ENCODE data around the gene TXNIP.

Gene TXNIP

DNA sequence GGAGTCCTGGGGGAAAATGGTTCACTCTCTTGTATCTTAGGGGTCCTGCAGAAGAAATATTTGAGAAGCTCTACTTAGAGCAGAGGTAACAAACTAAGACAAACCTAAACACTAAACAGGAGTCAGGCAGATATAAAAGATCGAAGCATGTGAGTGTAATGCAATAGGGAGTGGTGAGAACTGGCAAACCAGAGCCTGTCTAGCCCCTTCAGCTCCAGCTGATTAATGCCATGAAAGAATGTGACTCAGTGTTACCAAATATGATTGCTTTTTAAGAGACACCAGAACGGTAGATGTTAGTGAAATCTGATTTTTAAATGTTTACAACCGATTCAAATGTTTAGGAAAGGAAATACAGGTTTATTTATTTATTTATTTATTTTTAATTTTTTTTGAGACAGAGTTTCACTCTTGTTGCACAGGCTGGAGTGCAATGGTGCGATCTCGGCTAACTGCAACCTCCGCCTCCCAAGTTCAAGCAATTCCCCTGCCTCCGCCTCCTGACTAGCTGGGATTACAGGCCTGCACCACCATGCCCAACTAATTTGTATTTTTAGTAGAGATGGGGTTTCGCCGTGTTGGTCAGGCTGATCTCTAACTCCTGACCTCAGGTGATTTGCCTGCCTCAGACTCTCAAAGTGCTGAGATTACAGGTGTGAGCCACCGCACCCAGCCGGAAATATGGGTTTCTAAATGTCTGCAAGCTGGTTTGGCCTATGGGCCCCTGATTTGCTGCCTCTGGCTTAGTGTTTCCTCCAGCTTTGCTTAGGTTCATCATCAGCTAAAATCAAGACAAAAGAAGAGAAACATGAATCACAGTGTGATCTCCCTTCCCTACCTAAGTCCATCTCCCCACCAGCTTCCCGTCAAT, 12.2 kb downstream of the TXNIP start:
- DNase-seq, result no peak

DNA sequence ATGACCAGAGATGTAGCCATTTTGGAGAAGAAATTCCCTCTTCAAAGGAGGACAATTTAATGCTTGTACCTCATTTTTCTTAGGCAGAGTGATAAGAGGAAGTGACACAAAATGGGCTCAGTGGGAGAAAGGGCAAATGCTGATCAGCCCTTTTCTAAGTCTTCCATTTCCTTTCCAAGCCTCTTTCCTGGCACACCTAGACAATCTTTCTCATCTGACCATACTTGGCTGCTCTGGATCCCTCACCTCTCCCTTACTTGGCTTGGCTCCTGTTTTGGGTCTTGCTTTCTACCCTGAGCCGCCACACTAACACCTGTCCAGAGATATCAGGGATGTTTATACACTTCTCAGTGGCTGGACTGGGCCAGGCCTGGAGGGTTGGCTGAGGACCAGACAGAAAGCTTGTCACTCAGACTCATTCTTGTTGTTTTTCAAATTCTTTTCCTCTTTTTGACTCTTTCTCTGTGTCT, 13.1 kb downstream of the TXNIP start:
- DNase-seq, result no peak

DNA sequence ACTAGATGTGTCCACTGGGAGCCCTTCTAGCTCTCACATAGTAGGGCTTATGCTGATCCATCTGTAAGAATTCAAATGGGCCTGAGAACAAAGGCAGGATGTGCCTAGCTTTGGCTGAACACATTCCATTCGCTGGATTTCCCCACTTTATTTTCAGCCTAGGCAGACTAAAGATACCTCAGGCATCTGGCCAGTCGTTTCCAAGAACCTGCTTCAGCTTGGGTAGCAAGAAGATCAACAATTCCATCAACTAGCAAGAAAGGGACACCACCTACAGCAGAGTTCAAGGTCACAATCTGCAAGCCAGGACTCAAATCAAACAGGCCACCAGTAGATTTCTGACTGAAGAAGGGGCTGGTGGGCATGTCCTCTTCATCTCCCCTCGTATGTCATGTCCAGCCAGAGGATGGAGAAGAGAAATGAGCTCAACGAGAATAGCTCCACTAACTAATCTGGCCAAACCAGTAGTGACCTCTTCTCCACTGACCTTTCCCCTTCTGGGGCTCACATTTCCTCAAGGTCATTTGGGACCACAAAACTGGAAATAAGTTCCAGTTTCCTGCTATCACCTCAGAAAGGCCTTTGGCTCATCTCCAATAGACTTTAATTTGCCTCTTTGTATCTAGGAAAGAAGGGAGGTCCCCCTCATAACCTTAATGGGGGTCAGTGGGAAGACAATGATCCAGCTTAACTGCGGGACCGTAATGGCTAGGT, 14.2 kb downstream of the TXNIP start:
- no peak for DNase-seq

GRCh38 chr1:145980457-145980994, 15.9 kb downstream of the TXNIP start:
- DNase-seq, result no peak

GRCh38 chr1:145979746-145980456, 16.5 kb downstream of the TXNIP start:
- no peak for DNase-seq

DNA sequence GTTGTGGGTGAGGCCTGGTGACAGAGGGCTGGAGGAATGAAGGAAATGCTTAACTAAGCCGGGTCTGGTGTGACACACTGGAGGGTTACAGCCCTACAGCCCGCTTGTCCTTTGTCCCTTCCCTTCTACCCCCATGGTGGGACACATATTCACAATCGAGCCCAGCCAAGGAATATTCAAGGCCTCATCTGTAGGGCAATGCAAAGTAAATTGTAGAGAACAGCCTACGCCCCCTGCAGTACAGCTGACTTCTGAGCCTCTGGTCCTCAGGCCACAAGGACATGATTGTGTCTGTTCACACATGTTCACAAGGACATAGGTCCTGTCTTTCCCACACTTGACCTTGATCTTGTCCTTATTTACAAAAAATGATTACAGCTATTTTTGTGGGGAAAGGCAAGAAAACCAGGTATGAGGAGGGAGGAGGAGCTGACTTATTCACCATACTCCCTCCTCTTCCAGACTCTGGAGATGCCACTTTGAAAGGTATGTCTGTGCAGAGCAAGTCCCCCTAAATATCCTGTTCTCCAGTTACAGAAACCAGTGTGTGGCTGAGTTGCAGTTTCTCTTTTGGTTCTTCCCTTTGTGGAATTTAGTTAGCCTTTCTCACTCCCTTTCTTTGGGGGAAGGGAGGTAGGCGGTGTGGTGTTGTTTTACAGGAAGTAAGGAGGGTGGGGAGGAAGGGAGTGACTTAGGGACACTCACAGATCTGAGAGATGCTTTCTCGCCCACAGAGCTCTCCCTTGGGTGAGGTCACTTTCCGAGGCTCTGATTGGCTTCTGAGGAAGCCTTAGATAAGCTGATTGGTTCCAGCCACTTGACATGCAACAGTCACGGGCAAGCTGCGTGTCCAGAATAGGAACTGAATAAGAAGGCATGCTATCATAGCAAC, 17.3 kb downstream of the TXNIP start:
- DNase-seq, result peak; percentile 97

DNA sequence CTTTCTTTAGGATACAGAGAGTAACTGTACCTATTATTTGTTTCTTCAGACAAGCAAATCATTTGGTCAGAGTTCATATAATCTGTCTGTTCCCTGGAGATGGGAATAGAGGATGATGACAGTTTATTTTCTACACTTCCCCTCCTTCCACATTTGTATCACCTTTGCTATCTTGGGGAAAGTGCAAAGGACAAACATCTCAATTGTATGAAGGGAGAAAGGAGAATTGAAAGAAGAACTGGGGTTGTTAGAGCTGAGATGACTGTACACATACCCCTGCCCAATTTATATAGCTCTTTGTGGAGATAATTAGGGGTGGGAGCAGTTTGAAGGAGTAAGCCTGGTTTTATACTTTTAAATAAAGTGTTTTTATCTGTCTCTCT, 17.9 kb downstream of the TXNIP start:
- DNase-seq, result no peak

DNA sequence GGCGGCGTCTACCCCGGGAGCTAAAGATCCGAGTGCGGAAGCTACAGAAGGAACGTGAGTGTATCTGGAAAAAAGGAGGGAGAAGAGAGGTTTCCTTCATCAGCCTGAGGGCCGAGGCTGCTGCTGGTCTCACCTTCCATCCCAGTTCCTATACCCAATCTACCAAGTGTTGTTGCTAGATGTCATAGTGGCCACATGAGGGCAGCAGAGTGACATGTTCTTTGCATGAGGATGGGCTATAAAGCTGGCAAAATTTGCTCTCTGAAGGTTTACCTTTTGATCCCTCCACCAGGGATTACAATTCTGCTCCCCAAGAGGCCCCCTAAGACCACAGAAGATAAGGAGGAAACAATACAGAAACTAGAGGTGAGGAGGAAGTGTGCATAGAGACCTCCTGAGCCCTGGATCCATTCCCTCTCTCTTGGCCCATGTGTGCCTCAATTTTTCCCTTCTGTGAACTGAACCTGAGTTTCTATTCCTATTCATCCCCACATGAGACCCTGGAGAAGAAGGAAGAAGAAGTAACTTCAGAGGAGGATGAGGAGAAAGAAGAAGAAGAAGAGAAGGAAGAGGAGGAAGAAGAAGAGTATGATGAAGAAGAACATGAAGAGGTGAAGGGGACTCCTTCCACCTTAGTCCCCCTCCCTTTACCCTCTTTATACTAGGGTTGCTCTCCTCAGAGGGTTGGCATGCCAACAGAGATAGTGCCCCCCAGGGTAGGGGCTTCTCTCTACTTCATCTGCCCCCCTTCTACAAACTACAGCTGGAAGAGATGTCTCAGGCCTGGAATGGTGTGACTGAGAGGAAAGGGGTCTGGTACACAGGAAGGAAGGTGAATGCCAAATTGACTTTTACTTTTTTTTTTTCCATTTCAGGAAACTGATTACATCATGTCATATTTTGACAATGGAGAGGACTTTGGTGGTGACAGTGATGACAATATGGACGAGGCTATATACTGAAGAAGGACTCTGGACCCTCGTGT, 18.6 kb downstream of the TXNIP start:
- DNase-seq, result peak; percentile 78

GRCh38 chr1:145977016-145977415, 19.4 kb downstream of the TXNIP start:
- no peak for DNase-seq

GRCh38 chr1:145975216-145975615, 21.2 kb downstream of the TXNIP start:
- DNase-seq, result no peak

- no peak for DNase-seq
Measured at GRCh38 chr1:145974721-145975120, 21.7 kb downstream of the TXNIP start.

DNA sequence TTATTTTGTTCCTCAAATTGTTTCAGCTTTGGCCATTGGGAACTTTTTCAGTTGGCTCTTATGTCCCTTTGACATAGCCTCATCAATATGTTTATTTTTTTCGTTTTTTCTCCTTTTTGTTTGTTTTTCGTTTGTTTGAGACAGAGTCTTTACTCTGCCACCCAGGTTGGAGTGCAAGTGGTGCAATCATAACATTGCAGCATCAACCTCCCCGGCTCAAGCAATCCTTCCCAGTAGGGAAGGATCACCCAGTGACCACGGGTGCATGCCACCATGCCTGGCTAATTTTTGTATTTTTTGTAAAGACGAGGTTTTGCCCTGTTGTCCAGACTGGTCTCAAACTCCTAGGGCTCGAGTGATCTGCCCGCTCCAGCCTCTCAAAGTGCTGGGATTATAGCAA, 23.8 kb downstream of the TXNIP start:
- no peak for DNase-seq

DNA sequence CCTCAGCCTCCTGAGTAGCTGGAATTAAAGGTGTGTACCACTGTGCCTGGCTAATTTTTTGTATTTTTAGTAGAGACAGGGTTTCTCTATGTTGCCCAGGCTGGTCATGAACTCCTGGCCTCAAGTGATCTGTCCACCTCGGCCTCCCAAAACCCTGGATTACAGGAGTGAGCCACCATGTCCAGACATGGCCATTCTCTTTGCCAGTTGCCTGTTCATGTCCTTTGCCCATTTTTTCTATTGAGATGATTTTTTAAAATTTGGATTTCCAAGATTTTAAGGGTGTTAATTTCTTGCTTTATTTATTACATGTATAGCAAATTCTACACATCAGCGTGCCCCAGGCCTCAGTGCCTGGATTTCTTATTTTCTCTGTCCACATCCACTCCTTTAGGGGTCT, 29.1 kb downstream of the TXNIP start:
- no peak for DNase-seq

GRCh38 chr1:145965119-145965744, 31.1 kb downstream of the TXNIP start:
- DNase-seq, result no peak

DNA sequence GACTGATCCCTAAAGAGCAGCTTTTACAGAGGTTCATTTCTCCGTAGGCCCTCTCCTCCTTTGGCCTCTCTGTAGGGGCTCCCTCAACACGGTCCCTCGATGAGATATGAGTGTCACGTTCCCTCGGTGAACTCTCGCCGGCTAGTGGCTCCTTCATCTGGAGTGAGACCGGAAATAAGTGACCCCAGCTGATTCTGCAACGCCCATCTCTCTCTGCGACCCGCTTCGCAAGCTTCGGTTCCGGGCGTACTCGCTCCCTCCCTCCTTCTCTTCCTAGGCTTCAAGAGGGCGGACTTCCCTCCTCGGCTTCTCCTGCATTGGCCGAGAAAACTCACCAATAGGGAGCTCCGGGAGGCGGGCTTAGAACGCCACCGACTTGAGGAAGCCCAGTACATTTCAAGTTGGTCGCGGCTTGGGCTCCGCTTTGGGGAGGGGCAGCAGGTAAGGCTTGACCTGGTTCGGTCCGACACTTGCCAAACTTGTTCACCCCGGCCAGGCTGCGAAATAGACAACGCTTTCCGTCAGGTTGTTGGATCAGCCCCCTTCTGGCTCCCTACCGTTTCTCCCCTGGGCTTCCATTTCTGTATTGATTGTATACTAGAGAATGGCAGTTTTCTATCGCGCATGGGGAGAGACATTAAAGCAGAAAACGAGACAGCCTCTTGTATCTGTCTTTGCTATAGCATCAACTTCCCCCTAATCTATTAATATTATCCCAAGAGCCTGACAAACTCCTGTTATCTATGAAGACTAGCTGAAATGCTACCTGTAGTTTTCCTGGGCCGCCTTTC, 31.9 kb downstream of the TXNIP start, which contains the start of the genes ANKRD34A and POLR3GL:
Gene ANKRD34A, minus strand, starts transcription at position 248 of the 791 bp plus-strand sequence. CDS start 2,816 bp downstream, outside the sequence.
Gene POLR3GL, plus strand, starts transcription at position 363 of the 791 bp plus-strand sequence. CDS start 10,176 bp downstream, outside the sequence.
- peak; percentile 96 for DNase-seq

DNA sequence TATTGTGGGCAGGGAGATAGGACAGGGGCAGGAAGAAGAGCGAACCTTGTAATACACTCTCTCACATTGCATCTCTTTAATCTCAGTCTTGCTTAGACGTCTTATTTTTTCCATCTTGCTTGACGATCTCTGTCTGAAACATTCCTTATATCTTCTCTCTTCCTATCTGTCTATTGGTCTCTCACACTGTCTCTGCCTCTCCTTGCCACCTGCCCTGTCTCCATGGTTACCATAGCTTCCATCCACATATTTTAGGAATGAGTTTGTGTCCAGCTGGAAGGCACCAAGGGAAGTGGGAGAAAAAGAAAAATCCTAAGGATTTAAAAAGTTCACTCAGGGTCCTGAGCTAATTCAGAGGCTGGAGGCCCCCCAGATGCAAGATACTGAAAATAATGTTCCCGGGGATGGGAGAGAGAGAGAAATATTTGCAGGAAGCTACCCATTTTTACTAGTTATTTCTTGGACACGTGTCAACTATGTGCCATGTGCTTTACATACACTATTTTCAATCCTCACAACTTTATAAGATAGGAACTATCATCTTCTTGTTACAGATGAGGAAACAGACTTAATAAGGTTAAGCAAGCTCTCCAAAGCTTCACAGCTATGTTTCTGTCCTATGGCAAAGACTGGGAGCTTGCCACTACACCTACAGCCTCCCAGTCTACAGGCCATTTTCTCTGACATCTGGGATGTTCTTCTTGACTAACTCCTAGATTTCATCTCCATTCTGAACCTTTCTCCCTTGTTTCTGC, 32.9 kb downstream of the TXNIP start:
- peak; percentile 41 for DNase-seq

GRCh38 chr1:145962157-145963102, 33.9 kb downstream of the TXNIP start:
- peak; percentile 19 for DNase-seq
